HL-60 (cell line): Measurements from ENCODE around the gene ARHGAP32.

Experiments
- CTCF ChIP-seq: IDR thresholded peaks from one replicate; pipeline ENCODE4 v1.5.1; 2011; ENCODE audit warnings: low read length, control low read depth, inconsistent platforms; ENCODE audit not compliant: insufficient read depth
- GABPA ChIP-seq: IDR thresholded peaks from 2 replicates; pipeline ENCODE4 v1.6.1; 2012; ENCODE audit warnings: low read depth
- POLR2AphosphoS5 ChIP-seq: IDR thresholded peaks from 2 replicates; pipeline ENCODE4 v1.6.1; 2012; ENCODE audit warnings: low read depth
- REST ChIP-seq: IDR thresholded peaks from 2 replicates; pipeline ENCODE4 v1.6.1; 2012; ENCODE audit warnings: low read depth; ENCODE audit not compliant: insufficient replicate concordance

GRCh38 chr11:128943428-128943976, 248.6 kb downstream of the ARHGAP32 start:
- TF ChIP-seq CTCF (no peak), GABPA (no peak), REST (no peak), POLR2AphosphoS5 (no peak)
